UCSD-AML1 (cell line): ENCODE measurements around the gene CD55.

ENCODE experiments used
- DNase-seq: peaks from one replicate; lab custom pipeline; 2025; ENCODE audit not compliant: unreplicated experiment; lab: John Stamatoyannopoulos, UW

The CD55 gene

GRCh38 chr1:207328004-207328403 lies 6.5 kb downstream of the CD55 start:
- no peak for DNase-seq

- no peak for DNase-seq
Observed at GRCh38 chr1:207328908-207329440, 7.5 kb downstream of the CD55 start.

GRCh38 chr1:207329469-207329868 lies 8.0 kb downstream of the CD55 start:
- no peak for DNase-seq

GRCh38 chr1:207330011-207330710 lies 8.7 kb downstream of the CD55 start:
- no peak for DNase-seq

GRCh38 chr1:207331354-207332313 lies 10.2 kb downstream of the CD55 start:
- no peak for DNase-seq

- no peak for DNase-seq
Observed at GRCh38 chr1:207333009-207333600, 11.6 kb downstream of the CD55 start.

- no peak for DNase-seq
Observed at GRCh38 chr1:207333620-207334019, 12.1 kb downstream of the CD55 start.

- DNase-seq = no peak
Observed at GRCh38 chr1:207334337-207334736, 12.9 kb downstream of the CD55 start.

- DNase-seq = no peak
Observed at GRCh38 chr1:207335138-207335537, 13.7 kb downstream of the CD55 start.

GRCh38 chr1:207335695-207336363 lies 14.4 kb downstream of the CD55 start:
- no peak for DNase-seq

GRCh38 chr1:207336559-207337467 lies 15.3 kb downstream of the CD55 start:
- DNase-seq = no peak

GRCh38 chr1:207342332-207342731 lies 20.9 kb downstream of the CD55 start:
- no peak for DNase-seq

GRCh38 chr1:207343675-207344074 lies 22.2 kb downstream of the CD55 start:
- no peak for DNase-seq

GRCh38 chr1:207344221-207344620 lies 22.7 kb downstream of the CD55 start:
- no peak for DNase-seq

- no peak for DNase-seq
Observed at GRCh38 chr1:207345644-207346477, 24.4 kb downstream of the CD55 start.

- DNase-seq = no peak
Observed at GRCh38 chr1:207346513-207346912, 25.0 kb downstream of the CD55 start.

GRCh38 chr1:207349979-207350378 lies 28.5 kb downstream of the CD55 start:
- DNase-seq = no peak

GRCh38 chr1:207352554-207352953 lies 31.1 kb downstream of the CD55 start:
- DNase-seq = no peak

GRCh38 chr1:207355060-207355459 lies 33.6 kb downstream of the CD55 start:
- DNase-seq = no peak
